Measurements from ENCODE around the gene NFATC1. TPM values are rescaled to one million over a fixed set of nuclear protein-coding genes. Genes with fewer than 3 reads are reported as not detected.

Gene NFATC1
- polyA plus RNA-seq, 1 donor from 2014 or later: 63.2 TPM

DNA sequence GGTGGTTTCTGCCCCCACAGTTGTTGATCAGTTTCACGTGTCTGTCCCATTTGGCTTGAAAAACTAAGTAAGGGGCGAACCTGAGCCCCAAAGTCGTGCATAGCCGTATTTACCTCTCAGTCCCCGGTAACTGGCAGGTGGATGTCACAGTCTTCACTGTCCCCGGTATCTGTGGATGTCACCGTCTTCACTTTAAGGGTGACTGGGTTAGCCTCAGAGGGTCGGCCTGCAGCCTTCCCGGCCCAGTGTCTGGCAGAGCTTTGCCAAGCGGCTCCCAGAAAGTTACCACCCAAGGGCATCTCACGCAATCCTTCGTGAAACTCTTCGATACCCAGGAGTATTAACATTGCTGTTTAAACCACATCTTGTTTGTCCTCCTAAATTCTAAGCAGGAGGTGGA, 158.6 kb downstream of the NFATC1 start:
- Mint-ChIP-seq H3K9me3 (no peaks in the 10 kb centered on the region), H3K4me3 (no peak overlapping the region), H3K27ac (no peak overlapping the region), H3K4me1 (no peaks in the 10 kb centered on the region), H3K27me3 (no peaks in the 10 kb centered on the region), H3K36me3 (no peaks in the 10 kb centered on the region)

DNA sequence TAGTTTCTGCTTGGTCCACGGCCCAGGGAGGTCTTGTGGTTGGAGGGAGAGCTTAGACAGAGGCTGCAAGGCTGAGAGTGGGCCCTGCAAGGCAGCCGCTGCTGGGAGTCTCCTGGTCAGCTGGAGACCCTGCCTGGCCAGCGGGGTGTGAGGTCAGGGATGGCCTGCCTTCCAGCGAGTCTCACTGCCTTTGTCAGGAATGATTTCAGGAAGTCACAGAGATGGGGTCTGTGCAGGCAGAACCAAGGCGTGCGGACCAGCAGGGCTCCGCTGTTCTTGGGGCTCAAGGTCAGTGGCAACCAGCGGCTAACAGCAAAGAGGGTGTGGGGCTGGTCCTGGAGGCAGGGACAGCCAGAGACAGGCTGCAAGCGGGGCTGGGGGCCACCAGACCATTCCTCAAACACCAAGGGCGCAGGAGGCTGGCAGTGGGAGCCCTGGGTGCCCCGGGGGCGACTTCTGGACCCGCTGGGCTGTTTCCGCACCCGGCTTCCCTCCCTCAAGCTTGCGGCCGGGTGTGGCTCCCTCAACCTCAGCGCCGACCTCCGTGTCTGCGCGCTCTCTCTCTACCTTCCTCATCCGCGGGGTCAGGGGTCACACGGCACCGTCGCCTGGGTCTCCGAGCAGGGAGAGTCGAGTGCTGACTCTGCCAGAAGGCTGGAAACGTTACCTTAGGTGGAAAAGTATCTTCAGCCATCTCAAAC, 159.4 kb downstream of the NFATC1 start:
- Mint-ChIP-seq H3K36me3 (no peaks in the 10 kb centered on the region), H3K4me3 (no peak overlapping the region), H3K9me3 (no peaks in the 10 kb centered on the region), H3K27ac (no peak overlapping the region), H3K27me3 (no peaks in the 10 kb centered on the region), H3K4me1 (no peaks in the 10 kb centered on the region)

- Mint-ChIP-seq H3K27ac (no peak overlapping the region), H3K4me1 (no peaks in the 10 kb centered on the region), H3K9me3 (no peaks in the 10 kb centered on the region), H3K36me3 (no peaks in the 10 kb centered on the region), H3K27me3 (no peaks in the 10 kb centered on the region), H3K4me3 (no peak overlapping the region)
Measured at GRCh38 chr18:79555885-79556284, 160.2 kb downstream of the NFATC1 start.

GRCh38 chr18:79556829-79557585, 161.3 kb downstream of the NFATC1 start:
- Mint-ChIP-seq H3K9me3 (no peaks in the 10 kb centered on the region), H3K27me3 (no peaks in the 10 kb centered on the region), H3K4me3 (no peak overlapping the region), H3K27ac (no peak overlapping the region), H3K36me3 (no peaks in the 10 kb centered on the region), H3K4me1 (no peaks in the 10 kb centered on the region)

DNA sequence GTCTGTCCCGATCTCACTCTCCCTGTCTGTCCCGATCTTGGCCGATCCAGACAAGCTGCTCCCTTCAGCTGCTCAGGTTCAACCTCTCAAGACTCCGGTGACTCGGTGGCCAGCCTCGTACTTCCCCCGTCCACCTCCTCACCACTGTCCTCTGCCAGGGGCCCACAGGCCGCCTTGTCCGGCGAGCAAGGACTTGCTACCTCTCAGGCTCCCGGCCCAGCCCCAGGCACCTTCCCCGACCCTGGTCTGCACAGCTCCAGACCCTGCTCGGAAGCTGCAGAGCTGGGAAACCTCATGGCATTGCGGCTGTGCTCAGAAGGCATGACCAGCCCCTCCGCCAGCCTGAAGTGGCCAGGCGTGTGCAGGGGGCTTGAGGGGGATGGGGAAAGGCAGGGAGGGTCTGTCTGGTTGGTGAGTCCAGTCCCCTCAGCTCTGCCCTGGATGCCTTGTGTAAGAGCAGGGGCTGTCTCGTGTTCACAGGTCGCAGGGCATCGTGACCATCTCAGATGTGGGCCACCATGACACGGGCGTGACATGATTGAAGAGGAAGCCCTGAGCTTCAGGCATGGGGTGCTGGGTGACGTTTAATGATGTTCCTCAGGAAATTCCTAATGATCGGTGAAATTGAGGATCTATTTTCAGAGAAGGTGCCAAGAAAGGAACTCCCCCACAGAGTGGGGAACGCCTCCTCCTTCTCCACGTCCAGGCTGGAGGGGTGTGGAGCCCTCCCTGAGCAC, 162.6 kb downstream of the NFATC1 start:
- Mint-ChIP-seq H3K4me1 (no peaks in the 10 kb centered on the region), H3K4me3 (no peak overlapping the region), H3K27ac (no peak overlapping the region), H3K36me3 (no peaks in the 10 kb centered on the region), H3K9me3 (no peaks in the 10 kb centered on the region), H3K27me3 (no peaks in the 10 kb centered on the region)

- Mint-ChIP-seq H3K9me3 (no peaks in the 10 kb centered on the region), H3K27ac (no peak overlapping the region), H3K36me3 (no peaks in the 10 kb centered on the region), H3K27me3 (no peaks in the 10 kb centered on the region), H3K4me1 (no peaks in the 10 kb centered on the region), H3K4me3 (no peak overlapping the region)
Measured at GRCh38 chr18:79558933-79559416, 163.2 kb downstream of the NFATC1 start.

DNA sequence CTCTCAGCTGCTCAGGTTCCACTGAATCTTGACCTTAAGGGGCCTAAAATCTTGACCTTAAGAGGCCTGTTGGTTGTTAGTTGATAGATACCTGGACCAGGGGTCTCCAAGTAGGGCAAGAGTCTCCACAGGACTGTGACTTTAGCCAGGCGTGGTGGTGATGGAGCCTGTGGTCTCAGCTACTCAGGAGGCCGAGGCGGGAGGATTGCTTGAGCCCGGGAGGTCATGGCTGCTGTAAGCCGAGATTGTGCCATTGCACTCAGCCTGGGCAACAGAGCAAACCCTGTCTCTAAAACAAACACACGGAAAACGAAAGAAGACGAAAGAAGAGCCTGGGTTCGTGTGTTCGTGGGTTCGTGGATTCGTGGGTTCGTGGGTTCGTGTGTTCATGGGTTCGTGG, 163.7 kb downstream of the NFATC1 start:
- no peak overlapping the region for H3K27ac Mint-ChIP-seq
- no peaks in the 10 kb centered on the region for H3K36me3 Mint-ChIP-seq
- no peaks in the 10 kb centered on the region for H3K4me1 Mint-ChIP-seq
- no peaks in the 10 kb centered on the region for H3K27me3 Mint-ChIP-seq
- H3K4me3 Mint-ChIP-seq: no peak overlapping the region
- H3K9me3 Mint-ChIP-seq: peaks cover 0 to 4% (median 0%) of the 10 kb centered on the region in 3 donors

GRCh38 chr18:79560042-79560860, 164.5 kb downstream of the NFATC1 start:
- Mint-ChIP-seq H3K36me3 (no peaks in the 10 kb centered on the region), H3K4me1 (no peaks in the 10 kb centered on the region), H3K27me3 (no peaks in the 10 kb centered on the region), H3K9me3 (peaks cover 0 to 4% (median 0%) of the 10 kb centered on the region in 3 donors), H3K27ac (no peak overlapping the region), H3K4me3 (no peak overlapping the region)

GRCh38 chr18:79560861-79561210, 165.1 kb downstream of the NFATC1 start:
- H3K9me3 Mint-ChIP-seq: peaks cover 0 to 4% (median 0%) of the 10 kb centered on the region in 3 donors
- H3K27me3 Mint-ChIP-seq: no peaks in the 10 kb centered on the region
- no peak overlapping the region for H3K4me3 Mint-ChIP-seq
- H3K4me1 Mint-ChIP-seq: no peaks in the 10 kb centered on the region
- no peak overlapping the region for H3K27ac Mint-ChIP-seq
- H3K36me3 Mint-ChIP-seq: no peaks in the 10 kb centered on the region

DNA sequence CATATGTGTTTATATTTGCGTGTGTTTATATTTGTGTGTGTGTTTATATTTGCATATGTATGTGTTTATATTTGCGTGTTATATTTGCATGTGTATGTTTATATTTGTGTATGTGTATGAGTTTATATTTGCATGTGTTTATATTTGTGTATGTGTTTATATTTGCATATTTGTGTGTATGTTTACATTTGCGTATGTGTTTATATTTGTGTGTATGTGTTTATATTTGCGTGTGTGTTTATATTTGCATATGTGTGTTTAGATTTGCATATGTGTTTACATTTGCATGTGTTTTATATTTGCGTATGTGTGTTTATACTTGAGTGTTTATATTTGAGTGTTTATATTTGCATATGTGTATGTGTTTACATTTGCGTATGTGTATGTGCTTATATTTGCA, 168.2 kb downstream of the NFATC1 start:
- Mint-ChIP-seq H3K27me3 (no peaks in the 10 kb centered on the region), H3K4me3 (no peak overlapping the region), H3K9me3 (peaks cover 0 to 4% (median 0%) of the 10 kb centered on the region in 3 donors), H3K36me3 (no peaks in the 10 kb centered on the region), H3K27ac (no peak overlapping the region), H3K4me1 (no peaks in the 10 kb centered on the region)

- Mint-ChIP-seq H3K27ac (no peak overlapping the region), H3K36me3 (no peaks in the 10 kb centered on the region), H3K4me1 (no peaks in the 10 kb centered on the region)
Measured at GRCh38 chr18:79564441-79564840, 168.7 kb downstream of the NFATC1 start.

DNA sequence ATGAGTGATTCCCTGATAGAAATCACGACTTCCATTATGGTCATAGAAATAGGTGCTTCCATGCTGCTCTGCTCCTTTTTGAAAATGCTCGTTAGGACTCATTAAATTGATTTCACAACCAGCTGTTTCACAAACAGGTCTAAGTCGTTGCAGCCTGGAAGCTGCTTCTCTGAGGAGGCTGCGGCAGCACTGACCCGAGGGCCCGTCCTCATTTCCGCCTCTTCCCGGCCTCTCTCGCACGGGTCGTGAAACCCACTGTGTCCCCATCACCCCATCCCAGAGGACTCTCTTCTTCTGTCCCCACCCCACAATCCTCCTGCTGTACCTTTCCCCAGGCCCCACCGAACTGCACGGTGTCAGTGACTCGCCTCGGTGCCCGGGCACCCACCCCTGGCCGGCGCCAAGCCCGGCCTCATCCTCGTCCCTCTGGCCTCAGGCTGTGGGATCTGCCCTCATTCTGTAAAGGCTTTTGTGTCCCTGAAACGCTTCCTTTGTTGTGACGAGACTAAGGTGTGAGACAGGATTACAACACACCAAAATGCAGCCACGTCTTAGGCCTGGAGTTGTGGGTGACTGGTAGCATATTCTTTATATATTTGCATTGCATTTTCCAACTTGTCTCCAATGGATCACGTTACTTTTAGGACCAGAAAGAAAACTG, 171.2 kb downstream of the NFATC1 start:
- H3K9me3 Mint-ChIP-seq: peaks cover 0 to 4% (median 2%) of the 10 kb centered on the region in 3 donors

More at GRCh38 chr18:79564441-79564840, 168.7 kb downstream of the NFATC1 start:
- no peak overlapping the region for H3K4me3 Mint-ChIP-seq
- no peaks in the 10 kb centered on the region for H3K27me3 Mint-ChIP-seq
- peaks cover 0 to 4% (median 0%) of the 10 kb centered on the region in 3 donors for H3K9me3 Mint-ChIP-seq

GRCh38 chr18:79567481-79568147, 171.9 kb downstream of the NFATC1 start:
- Mint-ChIP-seq H3K9me3 (peaks cover 2 to 5% (median 4%) of the 10 kb centered on the region in 3 donors), H3K27me3 (no peaks in the 10 kb centered on the region), H3K4me1 (peaks cover 0 to 7% (median 4%) of the 10 kb centered on the region in 3 donors), H3K36me3 (no peaks in the 10 kb centered on the region), H3K27ac (no peak overlapping the region), H3K4me3 (no peak overlapping the region)

More for the DNA sequence above, 171.2 kb downstream of the NFATC1 start:
- Mint-ChIP-seq H3K27ac (no peak overlapping the region), H3K36me3 (no peaks in the 10 kb centered on the region), H3K4me1 (peaks cover 0 to 7% (median 4%) of the 10 kb centered on the region in 3 donors), H3K27me3 (no peaks in the 10 kb centered on the region), H3K4me3 (no peak overlapping the region)

All from IgD-negative memory B cell (primary cell).